ENCODE results near the gene PTRHD1. TPM values are rescaled to one million over a fixed set of nuclear protein-coding genes. Genes with fewer than 3 reads are reported as not detected.

Gene PTRHD1
- total RNA-seq, 2 donors from 2014 or later, result 5.4 to 9.7 TPM

DNA sequence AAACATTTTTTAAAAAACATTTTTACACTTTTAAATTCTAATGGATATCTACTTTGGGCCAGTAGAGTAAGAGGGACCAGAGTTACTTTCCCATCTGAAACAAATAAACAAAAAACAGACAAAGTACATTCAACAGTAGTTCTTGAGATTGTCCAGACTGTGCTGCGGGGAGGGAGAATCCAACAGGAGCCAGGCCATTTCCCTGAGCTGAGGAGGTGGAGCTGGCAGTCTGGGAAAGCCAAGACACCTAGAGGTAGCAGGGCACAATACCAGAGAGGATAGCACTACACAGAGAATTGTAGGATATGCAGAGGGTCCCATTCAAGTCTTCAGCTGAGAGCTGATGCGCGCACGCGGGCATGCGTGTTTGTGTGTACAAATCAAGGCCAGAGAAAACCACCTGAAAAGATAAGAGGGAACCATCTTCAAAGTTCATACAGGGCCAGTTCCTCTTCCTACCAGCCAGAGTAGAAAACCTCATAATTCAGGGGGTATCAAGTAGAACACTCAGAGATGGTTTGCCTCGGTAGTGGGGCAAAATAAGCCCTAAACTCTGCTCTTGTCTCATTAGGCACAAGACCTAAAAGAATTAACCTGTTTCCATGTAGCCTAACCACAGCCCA is 44.0 kb downstream of the PTRHD1 start:
- Histone ChIP-seq H3K4me3 (no peak overlapping the region), H3K27ac (no peak overlapping the region), H3K36me3 (peaks cover 10% of the 10 kb centered on the region), H3K4me1 (ENCODE audit: control insufficient read depth in 1 of 2, low read depth in 2 of 2) (no peaks in the 10 kb centered on the region), H3K9me3 (no peaks in the 10 kb centered on the region), H3K27me3 (replicated peaks; ENCODE audit: insufficient read depth) (no peaks in the 10 kb centered on the region)
- ATAC-seq (ENCODE audit: insufficient number of reproducible peaks, low FRiP score, low read depth) (no peak), DNase-seq (ENCODE audit: low spot score) (no peak)
- TF ChIP-seq, protein P1, sequence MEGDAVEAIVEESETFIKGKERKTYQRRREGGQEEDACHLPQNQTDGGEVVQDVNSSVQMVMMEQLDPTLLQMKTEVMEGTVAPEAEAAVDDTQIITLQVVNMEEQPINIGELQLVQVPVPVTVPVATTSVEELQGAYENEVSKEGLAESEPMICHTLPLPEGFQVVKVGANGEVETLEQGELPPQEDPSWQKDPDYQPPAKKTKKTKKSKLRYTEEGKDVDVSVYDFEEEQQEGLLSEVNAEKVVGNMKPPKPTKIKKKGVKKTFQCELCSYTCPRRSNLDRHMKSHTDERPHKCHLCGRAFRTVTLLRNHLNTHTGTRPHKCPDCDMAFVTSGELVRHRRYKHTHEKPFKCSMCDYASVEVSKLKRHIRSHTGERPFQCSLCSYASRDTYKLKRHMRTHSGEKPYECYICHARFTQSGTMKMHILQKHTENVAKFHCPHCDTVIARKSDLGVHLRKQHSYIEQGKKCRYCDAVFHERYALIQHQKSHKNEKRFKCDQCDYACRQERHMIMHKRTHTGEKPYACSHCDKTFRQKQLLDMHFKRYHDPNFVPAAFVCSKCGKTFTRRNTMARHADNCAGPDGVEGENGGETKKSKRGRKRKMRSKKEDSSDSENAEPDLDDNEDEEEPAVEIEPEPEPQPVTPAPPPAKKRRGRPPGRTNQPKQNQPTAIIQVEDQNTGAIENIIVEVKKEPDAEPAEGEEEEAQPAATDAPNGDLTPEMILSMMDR (IDR thresholded peaks at IDR 0.05), result no peak

DNA sequence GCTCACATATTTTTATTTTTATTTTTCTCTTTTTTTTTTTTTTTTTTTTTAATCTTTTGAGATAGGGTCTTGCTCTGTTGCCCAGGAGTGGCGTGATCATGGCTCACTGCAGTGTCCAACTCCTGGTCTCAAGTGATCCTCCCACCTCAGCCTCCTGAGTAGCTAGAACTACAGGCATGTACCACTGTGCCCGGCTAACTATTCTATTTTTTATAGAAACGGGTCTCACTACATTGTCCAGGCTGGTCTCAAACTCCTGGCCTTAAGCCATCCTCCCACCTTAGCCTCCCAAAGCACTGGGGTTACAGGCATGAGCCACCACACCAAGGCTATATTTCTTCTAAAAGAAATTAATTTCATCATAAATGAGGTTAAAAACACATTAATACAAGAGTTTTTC is 45.9 kb downstream of the PTRHD1 start:
- no peaks in the 10 kb centered on the region for H3K4me1 ChIP-seq (ENCODE audit: control insufficient read depth in 1 of 2, low read depth in 2 of 2)
- no peaks in the 10 kb centered on the region for H3K27me3 ChIP-seq (replicated peaks; ENCODE audit: insufficient read depth)
- TF ChIP-seq, protein P1 (IDR thresholded peaks at IDR 0.05), result no peak
- DNase-seq (ENCODE audit: low spot score) (no peak), ATAC-seq (ENCODE audit: insufficient number of reproducible peaks, low FRiP score, low read depth) (no peak)
- no peaks in the 10 kb centered on the region for H3K36me3 ChIP-seq
- no peak overlapping the region for H3K4me3 ChIP-seq
- H3K9me3 ChIP-seq, result no peaks in the 10 kb centered on the region
- no peak overlapping the region for H3K27ac ChIP-seq

DNA sequence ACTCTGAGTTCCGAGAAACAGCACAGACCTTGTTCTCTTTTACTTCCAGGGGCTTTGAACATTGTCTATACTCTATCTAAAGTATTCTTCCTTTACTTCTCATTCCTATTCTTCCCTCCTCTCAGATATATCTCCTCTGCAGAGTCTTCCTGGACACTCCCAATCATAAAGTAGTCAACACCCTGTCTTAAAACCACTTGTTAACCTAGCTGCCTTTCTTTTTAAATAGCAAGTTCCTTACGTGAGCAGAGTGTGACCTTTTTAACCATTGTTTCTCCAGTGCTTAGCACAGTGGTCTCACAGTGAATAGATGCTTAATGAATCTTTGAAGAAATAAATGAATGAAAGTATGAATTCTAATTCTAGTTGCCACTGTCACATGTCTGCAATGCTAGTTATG is 47.4 kb downstream of the PTRHD1 start:
- no peaks in the 10 kb centered on the region for H3K9me3 ChIP-seq
- no peak for ATAC-seq (ENCODE audit: insufficient number of reproducible peaks, low FRiP score, low read depth)
- H3K4me1 ChIP-seq (ENCODE audit: control insufficient read depth in 1 of 2, low read depth in 2 of 2), result no peaks in the 10 kb centered on the region
- no peak overlapping the region for H3K27ac ChIP-seq
- H3K27me3 ChIP-seq (replicated peaks; ENCODE audit: insufficient read depth), result no peaks in the 10 kb centered on the region
- no peak overlapping the region for H3K4me3 ChIP-seq
- peaks cover 8% of the 10 kb centered on the region for H3K36me3 ChIP-seq
- no peak for DNase-seq (ENCODE audit: low spot score)
- TF ChIP-seq, protein P1 (IDR thresholded peaks at IDR 0.05), result no peak

DNA sequence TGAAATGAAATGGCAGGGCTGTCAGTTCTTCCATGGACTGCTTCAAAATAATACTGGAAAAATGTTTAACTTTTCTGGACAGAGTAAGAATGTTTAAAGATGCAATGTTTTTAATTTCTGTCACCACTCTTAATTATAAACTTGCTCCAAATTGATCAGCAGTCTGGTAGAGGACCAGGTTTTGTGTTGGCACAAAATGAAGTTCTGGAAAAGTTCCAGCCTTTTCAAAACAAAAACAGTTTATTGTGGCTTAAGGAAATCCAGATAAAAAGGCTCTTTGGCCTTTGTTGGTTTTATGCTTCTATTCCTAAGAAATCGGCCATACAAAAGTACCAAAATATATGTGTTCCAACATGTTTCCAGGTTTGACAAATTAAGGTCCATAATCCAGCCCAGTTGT is 48.8 kb downstream of the PTRHD1 start:
- no peak overlapping the region for H3K27ac ChIP-seq
- TF ChIP-seq, protein P1 (IDR thresholded peaks at IDR 0.05), result no peak
- H3K4me3 ChIP-seq, result no peak overlapping the region
- H3K27me3 ChIP-seq (replicated peaks; ENCODE audit: insufficient read depth), result no peaks in the 10 kb centered on the region
- H3K4me1 ChIP-seq (ENCODE audit: control insufficient read depth in 1 of 2, low read depth in 2 of 2), result no peaks in the 10 kb centered on the region
- no peak for DNase-seq (ENCODE audit: low spot score)
- peaks cover 8% of the 10 kb centered on the region for H3K36me3 ChIP-seq
- H3K9me3 ChIP-seq, result no peaks in the 10 kb centered on the region
- ATAC-seq (ENCODE audit: insufficient number of reproducible peaks, low FRiP score, low read depth), result no peak

DNA sequence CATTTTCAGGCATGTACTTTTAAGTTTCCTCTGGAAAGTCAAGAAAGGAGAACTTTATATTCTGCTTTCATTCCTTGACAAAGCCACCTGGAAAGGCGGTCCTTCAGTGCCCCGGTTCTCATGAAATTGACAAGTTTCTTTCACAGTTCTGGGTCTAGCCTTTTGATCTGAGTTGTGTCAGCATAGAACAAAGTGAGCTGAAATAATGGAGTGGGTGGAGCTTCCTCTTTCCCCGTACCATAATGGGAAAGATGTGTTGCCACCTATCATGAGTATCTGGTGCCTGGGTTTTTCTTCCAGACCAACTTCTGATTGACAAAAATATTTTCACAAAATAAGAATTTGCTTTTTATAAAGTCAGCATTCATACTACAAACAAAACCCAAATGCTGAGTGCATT is 49.3 kb downstream of the PTRHD1 start:
- Histone ChIP-seq H3K27me3 (replicated peaks; ENCODE audit: insufficient read depth) (no peaks in the 10 kb centered on the region), H3K4me1 (ENCODE audit: control insufficient read depth in 1 of 2, low read depth in 2 of 2) (no peaks in the 10 kb centered on the region), H3K9me3 (no peaks in the 10 kb centered on the region), H3K4me3 (no peak overlapping the region), H3K27ac (no peak overlapping the region), H3K36me3 (peaks cover 8% of the 10 kb centered on the region)
- DNase-seq (ENCODE audit: low spot score) (no peak), ATAC-seq (ENCODE audit: insufficient number of reproducible peaks, low FRiP score, low read depth) (no peak)
- TF ChIP-seq, protein P1 (IDR thresholded peaks at IDR 0.05), result no peak
